ENCODE data around the gene TALDO1.

The TALDO1 gene

DNA sequence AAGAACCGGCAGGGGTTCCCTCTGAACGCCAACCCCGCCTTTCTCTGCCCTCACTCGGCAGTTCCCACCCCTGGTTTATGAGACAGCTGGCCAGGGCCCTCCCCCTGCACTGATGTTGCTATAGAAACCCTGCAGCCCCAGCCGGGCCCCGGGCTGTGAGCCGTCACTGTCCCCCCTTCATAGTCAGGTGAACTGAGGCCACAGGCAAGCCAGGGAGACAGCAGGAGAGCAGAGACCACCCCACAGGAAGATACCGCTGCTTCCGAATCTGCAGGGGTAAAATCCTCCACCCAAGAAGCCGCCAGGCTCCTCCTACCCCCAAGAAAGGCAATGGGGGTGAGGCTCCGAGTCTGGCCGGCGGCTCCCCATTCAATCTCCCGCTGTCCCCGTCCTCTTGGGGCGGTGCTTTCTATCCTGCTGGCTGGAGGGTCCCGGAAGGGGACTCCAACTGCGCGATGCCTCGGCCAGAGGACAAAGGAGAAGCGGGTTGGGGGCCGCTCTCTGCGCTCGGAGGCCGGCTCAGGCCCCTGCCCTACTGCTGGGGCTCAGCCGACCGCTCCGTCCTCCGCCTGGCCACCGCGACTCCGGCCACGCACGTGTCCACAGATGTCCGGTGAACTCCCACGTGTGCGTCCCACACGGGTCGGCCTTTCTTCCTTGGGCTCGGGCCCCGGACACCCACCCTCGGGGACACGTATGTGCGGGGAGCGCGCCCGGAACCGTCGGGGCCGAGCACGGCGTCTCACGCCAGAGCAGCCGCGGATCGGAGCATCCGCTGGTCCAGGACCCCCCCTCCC lies 50.2 kb downstream of the TALDO1 start:
- H3K4me3 ChIP-seq (replicated peaks; ENCODE audit: low read depth, low read length) = peak overlapping the region; percentile 79
- TF ChIP-seq, protein P1, sequence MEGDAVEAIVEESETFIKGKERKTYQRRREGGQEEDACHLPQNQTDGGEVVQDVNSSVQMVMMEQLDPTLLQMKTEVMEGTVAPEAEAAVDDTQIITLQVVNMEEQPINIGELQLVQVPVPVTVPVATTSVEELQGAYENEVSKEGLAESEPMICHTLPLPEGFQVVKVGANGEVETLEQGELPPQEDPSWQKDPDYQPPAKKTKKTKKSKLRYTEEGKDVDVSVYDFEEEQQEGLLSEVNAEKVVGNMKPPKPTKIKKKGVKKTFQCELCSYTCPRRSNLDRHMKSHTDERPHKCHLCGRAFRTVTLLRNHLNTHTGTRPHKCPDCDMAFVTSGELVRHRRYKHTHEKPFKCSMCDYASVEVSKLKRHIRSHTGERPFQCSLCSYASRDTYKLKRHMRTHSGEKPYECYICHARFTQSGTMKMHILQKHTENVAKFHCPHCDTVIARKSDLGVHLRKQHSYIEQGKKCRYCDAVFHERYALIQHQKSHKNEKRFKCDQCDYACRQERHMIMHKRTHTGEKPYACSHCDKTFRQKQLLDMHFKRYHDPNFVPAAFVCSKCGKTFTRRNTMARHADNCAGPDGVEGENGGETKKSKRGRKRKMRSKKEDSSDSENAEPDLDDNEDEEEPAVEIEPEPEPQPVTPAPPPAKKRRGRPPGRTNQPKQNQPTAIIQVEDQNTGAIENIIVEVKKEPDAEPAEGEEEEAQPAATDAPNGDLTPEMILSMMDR (IDR thresholded peaks at IDR 0.05; ENCODE audit: low read depth, low read length, missing control alignments) = no peak
- no peak for DNase-seq (ENCODE audit: extremely low read depth, low read depth)

DNA sequence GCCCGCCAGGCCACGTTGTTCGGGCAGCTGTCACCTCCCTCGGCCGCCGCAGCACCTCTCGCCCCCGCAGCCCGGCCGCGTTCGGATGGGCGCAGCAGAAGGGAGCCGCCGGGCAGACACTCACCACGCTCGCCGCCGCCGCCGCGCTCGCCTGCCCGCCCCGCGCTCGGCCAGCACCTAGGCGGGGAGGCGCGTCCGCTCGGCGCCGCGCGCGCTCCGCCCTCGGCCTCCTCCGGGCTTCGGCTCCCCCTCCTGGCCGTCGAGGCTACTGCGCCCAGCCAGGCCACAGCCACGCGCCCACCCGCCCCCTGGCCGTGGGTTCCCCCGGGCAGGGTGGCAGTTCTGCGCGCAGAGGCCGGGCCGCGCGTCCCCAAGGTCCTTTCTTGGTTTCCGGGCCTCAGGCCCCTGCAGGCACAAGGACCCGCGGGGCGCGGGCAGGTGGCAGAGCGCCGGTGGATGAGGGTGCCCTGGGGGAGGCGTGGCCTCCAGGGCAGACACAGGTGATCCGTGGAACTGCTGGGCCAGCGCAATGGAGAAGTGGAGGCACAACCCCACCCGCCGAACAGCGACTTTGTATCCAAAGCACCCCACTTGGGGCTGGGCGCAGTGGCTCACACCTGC lies 50.9 kb downstream of the TALDO1 start, which contains the start of gene SLC25A22:
Gene SLC25A22, minus strand, starts transcription at position 189 of the 621 bp plus-strand sequence. CDS start 3,275 bp downstream, outside the sequence.
- H3K4me3 ChIP-seq (replicated peaks; ENCODE audit: low read depth, low read length) = peak within 1 kb of the TSS; percentile 79
- DNase-seq (ENCODE audit: extremely low read depth, low read depth) = no peak
- TF ChIP-seq, protein P1 (IDR thresholded peaks at IDR 0.05; ENCODE audit: low read depth, low read length, missing control alignments) = peak; percentile 51

DNA sequence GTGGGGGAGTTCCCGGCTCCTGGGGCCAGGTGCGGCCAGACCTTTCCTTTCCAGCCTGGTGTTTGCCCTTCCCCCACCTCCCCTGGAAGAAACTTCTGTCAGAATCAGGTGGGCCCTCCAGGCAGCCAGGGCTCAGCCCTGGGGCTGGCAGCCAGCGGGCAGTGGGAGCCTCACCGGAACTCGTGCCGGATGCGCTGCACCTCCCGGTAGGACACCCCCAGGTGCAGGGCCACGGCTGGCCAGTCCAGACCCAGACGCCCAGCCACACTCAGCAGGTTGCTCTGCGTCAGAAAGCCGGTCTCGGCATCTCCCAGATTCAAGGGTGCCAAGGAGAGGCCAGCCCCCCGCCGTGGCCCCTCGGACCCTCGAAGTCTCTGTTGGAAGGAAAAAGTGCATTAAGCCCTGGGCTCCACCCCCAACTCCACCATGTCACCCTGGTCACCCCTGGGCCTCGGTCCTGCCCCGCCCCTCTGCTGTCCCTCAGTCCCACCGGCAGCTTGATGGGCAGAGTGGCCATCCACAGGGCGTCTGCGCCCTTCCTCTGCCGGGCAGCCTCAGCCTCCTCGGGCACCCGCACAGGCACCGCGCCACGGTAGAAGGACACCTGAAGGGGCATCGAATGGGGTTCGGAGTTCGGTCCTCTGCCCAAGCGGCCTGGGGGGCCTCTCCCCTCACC lies 52.5 kb downstream of the TALDO1 start:
- DNase-seq (ENCODE audit: extremely low read depth, low read depth) = no peak
- TF ChIP-seq, protein P1 (IDR thresholded peaks at IDR 0.05; ENCODE audit: low read depth, low read length, missing control alignments) = no peak

DNA sequence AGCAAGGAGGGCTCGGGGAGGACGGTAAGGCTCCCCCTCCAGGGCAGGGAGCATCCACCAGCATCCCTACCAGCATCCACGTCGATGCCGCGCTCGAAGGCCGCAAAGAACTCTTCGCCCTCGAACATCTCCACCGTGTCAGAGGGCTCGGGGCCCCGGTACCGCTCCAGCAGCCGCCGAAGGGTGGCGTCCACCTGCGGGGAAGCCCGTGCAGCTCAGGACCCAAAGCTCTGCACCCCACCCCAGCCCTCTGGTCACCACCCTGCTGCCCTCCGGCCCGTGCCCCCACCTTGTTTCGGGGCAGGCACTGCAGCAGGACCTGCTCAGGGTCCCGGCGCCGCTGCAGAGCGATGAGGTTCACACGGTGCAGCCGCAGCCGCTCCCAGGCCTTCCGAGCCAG lies 53.2 kb downstream of the TALDO1 start:
- no peak overlapping the region for H3K4me3 ChIP-seq (replicated peaks; ENCODE audit: low read depth, low read length)
- TF ChIP-seq, protein P1 (IDR thresholded peaks at IDR 0.05; ENCODE audit: low read depth, low read length, missing control alignments) = no peak
- no peak for DNase-seq (ENCODE audit: extremely low read depth, low read depth)

More for the DNA sequence above, 52.5 kb downstream of the TALDO1 start:
- no peak overlapping the region for H3K4me3 ChIP-seq (replicated peaks; ENCODE audit: low read depth, low read length)

DNA sequence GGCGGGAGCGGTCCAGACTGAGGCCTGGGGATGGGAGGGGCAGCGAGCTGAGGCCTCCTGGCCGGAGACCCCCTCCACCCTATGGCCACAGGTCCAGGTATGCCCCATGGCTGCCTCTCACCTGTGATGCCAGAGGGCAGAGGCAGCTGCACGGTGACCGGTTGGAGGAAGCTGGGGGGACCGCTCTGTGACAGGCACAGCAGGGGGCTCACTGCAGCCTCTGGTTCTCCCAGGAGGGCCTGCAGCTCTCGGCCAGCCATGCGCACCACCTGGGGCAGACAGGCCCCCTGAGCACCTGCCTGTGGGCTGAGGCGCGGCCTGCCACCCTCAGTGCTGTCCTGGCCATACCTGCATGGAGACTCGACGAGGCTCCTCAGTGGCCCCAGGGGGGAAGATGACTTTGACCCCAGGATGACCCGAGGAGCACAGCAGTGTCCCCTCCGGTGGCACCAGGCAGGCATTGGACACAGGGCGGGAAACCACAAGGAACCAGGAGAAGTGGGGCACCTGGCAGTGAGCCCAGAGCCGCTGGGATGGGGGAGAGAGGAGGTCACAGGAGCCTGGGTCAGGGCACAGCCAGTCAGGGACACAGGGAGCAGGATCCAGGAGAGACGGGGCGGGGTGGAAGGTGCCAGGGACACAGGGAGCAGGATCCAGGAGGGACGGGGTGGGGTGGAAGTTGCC lies 54.0 kb downstream of the TALDO1 start:
- H3K4me3 ChIP-seq (replicated peaks; ENCODE audit: low read depth, low read length) = no peak overlapping the region
- DNase-seq (ENCODE audit: extremely low read depth, low read depth) = no peak
- TF ChIP-seq, protein P1 (IDR thresholded peaks at IDR 0.05; ENCODE audit: low read depth, low read length, missing control alignments) = no peak

DNA sequence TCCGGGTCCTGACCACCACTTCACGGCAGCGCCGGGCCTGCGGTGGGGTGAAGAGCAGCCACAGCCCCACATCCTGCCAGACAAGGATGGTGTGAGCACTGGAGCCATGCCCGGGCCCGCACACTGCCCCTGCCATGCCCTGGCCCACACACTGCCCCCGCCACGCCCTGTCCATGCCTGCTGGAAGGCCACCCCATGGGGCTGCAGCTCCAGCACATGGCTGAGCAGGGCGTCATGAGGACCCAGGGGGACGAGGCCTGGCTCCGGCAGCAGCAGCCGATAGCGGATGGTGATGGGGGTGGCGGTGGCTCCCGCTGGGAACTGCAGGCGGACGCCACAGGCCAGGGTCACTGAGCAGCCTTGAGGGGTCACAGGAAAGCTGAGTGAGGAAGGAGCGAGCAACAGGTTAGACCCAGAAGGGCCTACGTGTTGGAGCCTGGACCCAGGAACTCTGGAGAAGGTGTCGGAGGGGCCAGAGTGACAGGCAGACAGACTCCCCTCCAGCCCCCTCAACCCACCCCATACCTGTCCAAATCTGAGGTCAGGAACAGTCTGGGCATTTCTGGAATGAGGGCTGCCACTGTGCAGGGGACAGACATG lies 54.9 kb downstream of the TALDO1 start:
- H3K4me3 ChIP-seq (replicated peaks; ENCODE audit: low read depth, low read length) = no peak overlapping the region
- TF ChIP-seq, protein P1 (IDR thresholded peaks at IDR 0.05; ENCODE audit: low read depth, low read length, missing control alignments) = no peak
- DNase-seq (ENCODE audit: extremely low read depth, low read depth) = no peak

Measured in HFF-Myc (cell line).